Measurements from ENCODE around the gene ATPAF1. TPM values are rescaled to one million over a fixed set of nuclear protein-coding genes. Genes with fewer than 3 reads are reported as not detected.

ATPAF1 gene
- polyA plus RNA-seq, 1 of the 3 experiments (the other 2 are of a cell fraction) = 39.9 TPM

- no peaks in the 10 kb centered on the region for H3K79me2 ChIP-seq (ENCODE audit: insufficient read depth)
- H3K4me3 ChIP-seq (ENCODE audit: low read depth in 2 of 2, low read length in 1 of 2) = no peak overlapping the region
- WGBS (ENCODE audit: low lambda C conversion rate) = 86% methylated on average over 2 of the region's 2 CpGs
- CTCF ChIA-PET = interaction anchor here (1.6 kb wide), 1 partner anchor 205 kb away, joined by 3 read pairs; no protein-coding TSS in a partner anchor
- no peaks in the 10 kb centered on the region for H4K20me1 ChIP-seq (ENCODE audit: insufficient read depth)
- H3K27ac ChIP-seq (ENCODE audit: low read depth in 2 of 2, low read length in 1 of 2) = no peak overlapping the region
- no peaks in the 10 kb centered on the region for H3K9me2 ChIP-seq
- H3K4me1 ChIP-seq (ENCODE audit: control insufficient read depth in 1 of 2, insufficient read depth in 2 of 2, low read depth in 1 of 2, low read length in 1 of 2) = peaks cover 3 to 7% of the 10 kb centered on the region in 2 experiments
- TF ChIP-seq MAX (IDR thresholded peaks at IDR 0.05; ENCODE audit: low read depth) (no peak), RCOR1 (IDR thresholded peaks at IDR 0.05; ENCODE audit: low read length) (no peak), MXI1 (IDR thresholded peaks at IDR 0.05; ENCODE audit: low read depth, low read length) (no peak), SMC3 (IDR thresholded peaks at IDR 0.05; ENCODE audit: low read depth, low read length) (no peak), EP300 (IDR thresholded peaks at IDR 0.05; ENCODE audit: borderline replicate concordance in 1 of 2, low read depth in 1 of 2, low read length in 1 of 2) (no peak), GABPA (IDR thresholded peaks at IDR 0.05; ENCODE audit: low read depth) (no peak)
- POLR2A ChIA-PET = no interaction called here
- H3K9ac ChIP-seq = no peak overlapping the region
- no peak overlapping the region for H3K4me2 ChIP-seq
- no peak overlapping the region for H2AFZ ChIP-seq (ENCODE audit: low read depth)
- no peak for DNase-seq
- no peaks in the 10 kb centered on the region for H3K9me3 ChIP-seq
- H3F3A ChIP-seq (replicated peaks; ENCODE audit: insufficient read depth) = peaks cover 23% of the 10 kb centered on the region
- H3K27me3 ChIP-seq (ENCODE audit: insufficient read depth) = no peaks in the 10 kb centered on the region
- H3K36me3 ChIP-seq (replicated peaks in 1 of 2; ENCODE audit: control insufficient read depth in 1 of 2, insufficient read depth in 2 of 2, low read length in 1 of 2) = peaks cover 12 to 41% of the 10 kb centered on the region in 2 experiments
These were observed 21.3 kb downstream of the ATPAF1 start for GRCh38 chr1:46646844-46647243.

GRCh38 chr1:46646331-46646730 lies 21.8 kb downstream of the ATPAF1 start:
- ChIA-PET POLR2A (no interaction called here), CTCF (interaction anchor here (1.6 kb wide), 1 partner anchor 204 kb away, joined by 3 read pairs; no protein-coding TSS in a partner anchor)
- Histone ChIP-seq H3K79me2 (ENCODE audit: insufficient read depth) (no peaks in the 10 kb centered on the region), H3K4me1 (ENCODE audit: control insufficient read depth in 1 of 2, insufficient read depth in 2 of 2, low read depth in 1 of 2, low read length in 1 of 2) (peaks cover 3 to 7% of the 10 kb centered on the region in 2 experiments), H3K9me2 (no peaks in the 10 kb centered on the region), H4K20me1 (ENCODE audit: insufficient read depth) (no peaks in the 10 kb centered on the region), H2AFZ (ENCODE audit: low read depth) (no peak overlapping the region), H3F3A (replicated peaks; ENCODE audit: insufficient read depth) (peaks cover 23% of the 10 kb centered on the region), H3K27ac (ENCODE audit: low read depth in 2 of 2, low read length in 1 of 2) (no peak overlapping the region), H3K9me3 (no peaks in the 10 kb centered on the region), H3K36me3 (replicated peaks in 1 of 2; ENCODE audit: control insufficient read depth in 1 of 2, insufficient read depth in 2 of 2, low read length in 1 of 2) (peaks cover 12 to 41% of the 10 kb centered on the region in 2 experiments), H3K9ac (no peak overlapping the region), H3K27me3 (ENCODE audit: insufficient read depth) (no peaks in the 10 kb centered on the region), H3K4me2 (no peak overlapping the region), H3K4me3 (ENCODE audit: low read depth in 2 of 2, low read length in 1 of 2) (no peak overlapping the region)
- 61% methylated on average over 1 of the region's 1 CpG for WGBS (ENCODE audit: low lambda C conversion rate)
- no peak for DNase-seq
- no peak for TF ChIP-seq POLR2AphosphoS5 (IDR thresholded peaks at IDR 0.05; ENCODE audit: low read depth, low read length)
- TF ChIP-seq USF1 (IDR thresholded peaks at IDR 0.05; ENCODE audit: borderline replicate concordance, low read depth) = no peak
- no peak for TF ChIP-seq NRF1 (IDR thresholded peaks at IDR 0.05; ENCODE audit: low read depth, low read length)
- no peak for TF ChIP-seq USF2 (IDR thresholded peaks at IDR 0.05; ENCODE audit: borderline replicate concordance, low read depth, low read length)
- no peak for TF ChIP-seq IRF3 (IDR thresholded peaks at IDR 0.05; ENCODE audit: low read depth, low read length)
- TF ChIP-seq REST (IDR thresholded peaks at IDR 0.05; ENCODE audit: low read depth, low read length) = no peak
- no peak for TF ChIP-seq TAF1 (IDR thresholded peaks at IDR 0.05; ENCODE audit: borderline replicate concordance, low read depth, low read length)
- TF ChIP-seq EZH2phosphoT487 (IDR thresholded peaks at IDR 0.05; ENCODE audit: borderline replicate concordance, low read depth) = no peak
- no peak for TF ChIP-seq MEF2A (IDR thresholded peaks at IDR 0.05; ENCODE audit: borderline replicate concordance, low read depth)
- TF ChIP-seq RFX5 (IDR thresholded peaks at IDR 0.05; ENCODE audit: low read length) = no peak
- TF ChIP-seq PBX3 (IDR thresholded peaks at IDR 0.05) = no peak
- TF ChIP-seq EP300 (IDR thresholded peaks at IDR 0.05; ENCODE audit: borderline replicate concordance in 1 of 2, low read depth in 1 of 2, low read length in 1 of 2) = no peak
- no peak for TF ChIP-seq ELF1 (IDR thresholded peaks at IDR 0.05)
- TF ChIP-seq FOXM1 (IDR thresholded peaks at IDR 0.05; ENCODE audit: low read depth) = no peak
- no peak for TF ChIP-seq JUND (IDR thresholded peaks at IDR 0.05)
- no peak for TF ChIP-seq RXRA (IDR thresholded peaks at IDR 0.05; ENCODE audit: borderline replicate concordance, low read depth)
